HG02970 (cell line): ENCODE data around the gene CFAP251.
A peak's percentile ranks its signal among the peaks of the same experiment; 100 is the strongest.
"Not testable (repeated sequence)": the region's sequence is repeated elsewhere in the genome, so short reads cannot be mapped to it uniquely, and the experiment has no call there.

Source experiments
- ATAC-seq: cut with Tn5 transposase; IDR thresholded peaks from one replicate; pipeline ENCODE4 v1.9.1; 2021; ENCODE audit warnings: mild to moderate bottlenecking, moderate library complexity, moderate number of reproducible peaks; ENCODE audit not compliant: unreplicated experiment, low FRiP score

Gene CFAP251

GRCh38 chr12:121974026-121974985 is 55.9 kb downstream of the CFAP251 start:
- no peak for ATAC-seq

- ATAC-seq: no peak
Measured at GRCh38 chr12:121975021-121975420, 56.6 kb downstream of the CFAP251 start.

DNA sequence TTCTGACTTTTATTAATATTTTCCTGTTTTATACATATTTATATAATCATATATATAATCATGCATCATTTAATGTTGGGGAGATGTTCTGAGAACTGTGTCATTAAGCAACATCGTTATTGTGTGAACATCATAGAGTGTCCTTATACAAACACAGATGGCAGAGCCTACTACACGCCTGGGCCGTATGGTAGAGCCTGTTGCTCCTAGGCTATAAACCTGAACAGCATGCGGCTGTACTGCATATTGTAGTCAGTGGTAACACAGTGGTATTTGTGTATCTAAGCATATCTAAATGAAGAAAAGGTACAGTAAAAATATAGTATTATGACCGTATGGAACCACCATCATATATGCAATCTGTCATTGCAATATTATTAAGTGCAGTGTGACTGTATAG is 58.6 kb downstream of the CFAP251 start:
- no peak for ATAC-seq

- ATAC-seq: no peak
Measured at GRCh38 chr12:121980191-121980891, 61.9 kb downstream of the CFAP251 start.

GRCh38 chr12:121980892-121981272 is 62.5 kb downstream of the CFAP251 start:
- no peak for ATAC-seq

DNA sequence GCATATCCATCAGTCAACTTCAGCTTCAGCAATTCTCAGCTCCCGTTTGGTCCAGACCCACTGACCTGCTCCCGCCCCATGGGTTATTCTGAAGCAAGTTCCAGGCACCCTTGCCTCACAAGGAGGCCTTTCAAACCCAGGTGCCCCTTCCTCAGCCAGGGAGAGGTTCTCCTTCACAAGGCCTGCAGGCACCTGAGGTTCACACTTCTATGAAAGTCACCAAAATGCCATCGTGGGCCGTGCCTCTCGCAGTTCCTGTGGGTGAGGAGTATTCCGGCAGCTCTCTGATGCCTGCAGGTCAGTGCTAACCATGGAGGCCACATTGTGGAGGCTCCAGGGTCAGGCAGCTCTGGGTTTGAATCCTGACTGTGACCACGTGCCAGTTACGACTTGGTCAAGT is 63.1 kb downstream of the CFAP251 start:
- ATAC-seq: no peak

DNA sequence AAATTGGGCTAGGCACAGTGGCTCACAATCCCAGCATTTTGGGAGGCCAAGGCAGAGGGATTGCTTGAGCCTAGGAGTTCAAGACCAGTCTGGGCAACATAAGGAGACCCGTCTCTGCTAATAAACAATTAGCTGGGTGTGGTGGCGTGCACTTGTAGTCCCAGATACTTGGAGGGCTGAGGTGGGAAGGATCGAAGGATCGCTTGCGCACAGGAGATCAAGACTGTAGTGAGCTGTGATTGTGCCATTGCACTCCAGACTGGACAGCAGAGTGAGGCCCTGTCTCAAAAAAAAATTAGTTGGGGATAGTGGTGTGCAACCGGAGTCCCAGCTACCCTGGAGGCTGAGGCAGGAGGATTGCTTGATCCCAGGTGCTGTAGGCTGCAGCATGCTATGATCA is 64.6 kb downstream of the CFAP251 start:
- no peak for ATAC-seq

DNA sequence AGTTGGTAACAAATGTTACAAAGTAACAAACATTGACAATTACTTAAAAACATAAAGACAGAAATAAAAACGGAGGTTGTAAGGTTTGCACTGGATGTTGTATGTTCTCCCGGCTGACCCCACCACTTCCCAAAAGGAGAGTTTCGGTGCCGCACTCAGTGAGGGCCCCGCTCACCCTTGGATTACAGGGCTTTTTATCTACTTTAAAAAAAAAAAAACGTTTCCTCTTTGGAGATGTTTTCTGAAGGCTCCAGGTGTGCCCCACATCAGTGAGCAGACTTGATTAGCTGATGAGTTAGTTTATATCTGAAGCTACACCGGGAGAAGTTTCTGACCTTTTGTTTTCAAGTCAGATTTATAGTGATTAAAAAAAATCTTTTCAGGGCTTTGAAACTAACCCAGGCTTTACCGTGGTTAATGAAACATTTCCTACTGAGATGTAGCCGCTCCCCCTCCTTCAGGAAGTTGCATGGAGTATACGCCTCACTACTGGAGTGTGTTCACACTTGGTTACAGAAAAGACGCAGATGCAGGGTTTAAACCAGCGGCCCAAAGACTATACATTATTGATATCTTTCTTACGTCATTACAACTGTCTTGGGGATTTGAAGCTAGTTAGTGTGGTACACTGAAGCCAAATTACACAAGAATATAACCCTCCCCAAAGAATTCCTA is 65.3 kb downstream of the CFAP251 start:
- no peak for ATAC-seq

GRCh38 chr12:121986489-121987245 is 68.3 kb downstream of the CFAP251 start:
- ATAC-seq: no peak

DNA sequence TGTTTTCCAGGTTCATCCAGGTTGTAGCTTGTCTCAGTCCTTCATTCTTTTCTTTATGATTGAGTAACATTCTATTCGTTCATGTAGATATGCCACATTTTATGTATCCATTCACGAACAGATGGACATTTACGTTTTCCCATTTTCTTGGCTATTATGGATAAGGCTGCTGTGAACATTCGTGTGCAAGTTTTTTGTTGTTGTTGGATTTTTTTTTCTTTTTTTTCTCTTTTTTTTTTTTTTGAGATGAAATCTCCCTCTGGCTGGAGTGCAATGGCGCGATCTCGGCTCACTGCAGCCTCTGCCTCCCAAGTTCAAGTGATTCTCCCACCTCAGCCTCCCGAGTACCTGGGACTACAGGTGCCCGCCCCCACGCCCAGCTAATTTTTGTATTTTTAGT is 70.1 kb downstream of the CFAP251 start:
- not testable (repeated sequence) for ATAC-seq

- no peak for ATAC-seq
Measured at GRCh38 chr12:121989276-121990113, 71.1 kb downstream of the CFAP251 start.

DNA sequence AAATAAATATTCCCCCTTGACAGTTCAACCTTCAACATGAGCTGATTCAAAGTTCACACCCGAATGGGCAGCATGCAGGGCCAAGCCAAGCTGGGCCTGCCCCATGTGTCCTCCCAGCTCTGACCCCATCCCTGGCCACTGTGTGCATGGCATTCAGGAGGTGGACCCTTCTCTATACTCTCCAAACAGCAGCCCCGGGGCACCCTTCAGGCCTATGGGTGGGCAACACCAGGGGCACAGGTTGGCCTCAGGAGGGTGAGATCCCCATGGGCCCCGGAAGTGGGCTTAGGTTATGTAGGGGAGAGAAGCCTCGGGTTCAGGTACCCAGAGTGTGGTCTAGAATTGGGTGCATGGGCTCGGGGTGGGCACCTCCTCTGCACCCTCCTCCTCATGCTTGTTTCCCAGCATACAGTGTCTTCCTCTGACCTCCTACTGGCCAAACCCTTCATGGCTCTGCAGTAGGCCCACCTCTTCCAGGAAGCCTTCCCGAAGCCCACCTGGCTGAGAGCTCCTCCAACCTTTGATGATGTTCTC is 71.8 kb downstream of the CFAP251 start:
- ATAC-seq: no peak

DNA sequence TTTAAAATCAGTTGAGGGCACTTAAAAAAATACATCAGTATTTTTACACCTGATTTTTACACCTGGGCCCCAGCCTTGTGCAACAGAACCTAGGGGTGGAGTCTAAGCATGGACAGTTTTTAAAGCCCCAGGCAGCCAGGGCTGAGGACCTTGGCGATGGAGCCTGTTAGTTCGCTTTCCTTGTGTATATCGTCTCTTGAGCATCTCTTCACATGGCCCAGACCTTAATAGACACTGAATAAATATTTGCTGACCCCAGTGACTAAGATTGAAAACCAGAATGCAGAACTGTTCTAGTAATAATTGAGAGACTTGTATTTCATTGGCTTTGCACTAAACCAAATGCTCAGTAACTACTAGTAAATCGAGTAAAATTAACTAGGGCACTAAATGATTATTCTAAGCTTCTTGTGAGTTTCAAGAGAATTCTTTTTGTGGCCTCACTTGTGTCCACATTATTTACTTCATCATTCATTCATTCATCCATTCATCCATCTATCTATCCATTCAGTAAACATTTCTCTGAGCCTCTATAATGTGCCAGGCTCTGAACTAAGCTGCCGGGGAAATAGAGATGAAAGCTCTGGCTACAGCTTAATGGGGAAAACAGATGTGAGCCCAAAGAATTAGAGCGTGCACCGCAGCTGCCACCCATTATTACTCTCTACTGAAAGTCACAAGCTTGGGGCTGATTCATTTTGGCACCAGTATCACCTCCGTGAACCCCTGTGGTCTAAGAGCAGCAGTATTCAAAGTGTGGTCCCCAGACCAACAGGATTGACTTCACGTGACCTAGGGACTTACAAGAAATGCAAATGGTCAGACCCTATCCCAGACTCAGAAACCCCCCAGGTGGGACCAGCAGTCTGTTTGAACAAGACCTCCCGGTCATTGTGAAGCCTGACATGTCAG is 72.6 kb downstream of the CFAP251 start:
- ATAC-seq: peak; percentile 49

- peak; percentile 62 for ATAC-seq
Measured at GRCh38 chr12:121992059-121992879, 73.9 kb downstream of the CFAP251 start.

- ATAC-seq: no peak
Measured at GRCh38 chr12:121996050-121996944, 77.9 kb downstream of the CFAP251 start.

DNA sequence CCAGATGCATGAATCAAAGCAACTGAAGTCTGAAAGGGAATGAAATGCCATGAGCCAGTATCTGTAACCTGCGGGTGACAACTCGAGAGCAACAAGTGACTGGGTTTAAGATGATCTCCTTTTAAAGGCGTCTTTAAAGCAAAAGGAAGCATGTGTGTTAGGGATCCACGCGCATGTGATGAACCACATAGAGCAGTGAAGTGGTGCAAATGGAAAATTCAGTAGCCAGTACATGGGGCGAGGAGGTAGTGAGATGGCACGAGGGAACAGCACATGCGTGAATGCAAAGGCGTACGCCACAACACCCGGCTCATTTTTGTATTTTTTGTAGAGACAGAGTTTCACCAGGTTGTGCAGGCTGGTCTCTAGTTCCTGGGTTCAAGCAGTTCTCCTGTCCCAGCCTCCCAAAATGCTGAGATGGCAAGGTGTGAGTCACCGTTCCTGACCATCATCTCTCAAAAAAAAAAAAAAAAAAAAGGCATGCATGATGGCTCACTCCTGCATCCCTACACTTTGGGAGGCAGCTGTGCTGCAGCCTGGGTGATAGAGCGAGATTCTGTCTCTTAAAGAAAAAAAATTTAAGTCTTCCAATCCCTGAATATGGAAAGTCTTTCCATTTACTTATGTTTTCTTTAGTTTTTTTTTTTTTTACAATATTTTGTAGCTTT is 78.7 kb downstream of the CFAP251 start:
- no peak for ATAC-seq
